Keratinocyte (primary cell): ENCODE measurements around the gene RNF123. TPM values are rescaled to one million over a fixed set of nuclear protein-coding genes. Genes with fewer than 3 reads are reported as not detected.

ENCODE experiments used
- DNase-seq: peaks from one replicate; pipeline ENCODE4 v3.0.0-alpha.2; 2011; ENCODE audit warnings: low read depth, missing footprints, low spot score
- FAIRE-seq: peaks from 2 replicates; lab custom pipeline; 2011; peaks lifted over from hg19 to GRCh38; lab: Jason Lieb, UNC
- H2AFZ ChIP-seq: 2 replicates; pipeline ENCODE4 v1.6.0; 2012; ENCODE audit warnings: low read length, control low read depth, inconsistent platforms; ENCODE audit not compliant: control insufficient read depth
- H3K27ac ChIP-seq: 2 replicates; pipeline ENCODE4 v1.5.1; 2011; ENCODE audit warnings: low read length; ENCODE audit not compliant: control insufficient read depth, insufficient read depth
- H3K27me3 ChIP-seq: 3 replicates; pipeline ENCODE4 v1.6.0; 2011; ENCODE audit warnings: low read length; ENCODE audit not compliant: control insufficient read depth, insufficient read depth; ENCODE audit errors: extremely low read depth
- H3K36me3 ChIP-seq, 2 experiments: 2 replicates in 1 of 2; 3 replicates in 1 of 2; pipeline ENCODE4 v1.5.1; 2011; ENCODE audit warnings: low read length in 2 of 2, mild to moderate bottlenecking in 1 of 2; ENCODE audit not compliant: control insufficient read depth in 2 of 2, insufficient read depth in 2 of 2; ENCODE audit errors: extremely low read depth in 1 of 2
- H3K4me1 ChIP-seq: 3 replicates; pipeline ENCODE4 v1.5.1; 2011; ENCODE audit warnings: low read length; ENCODE audit not compliant: control insufficient read depth, insufficient read depth; ENCODE audit errors: extremely low read depth
- H3K4me2 ChIP-seq: 3 replicates; pipeline ENCODE4 v1.6.0; 2011; ENCODE audit warnings: low read depth, low read length; ENCODE audit not compliant: control insufficient read depth, insufficient read depth; ENCODE audit errors: extremely low read depth
- H3K4me3 ChIP-seq, 3 experiments: fragments of 200-600 bp in 1 of 3; sonication (generic) in 1 of 3; 2 replicates in 2 of 3; 3 replicates in 1 of 3; pipeline ENCODE4 v1.5.1; 2011 to 2016; ENCODE audit warnings: low read length in 3 of 3, mild to moderate bottlenecking in 3 of 3, control low read depth in 2 of 3, inconsistent platforms in 1 of 3, low read depth in 1 of 3, mixed read lengths in 1 of 3, mixed run types in 1 of 3, moderate library complexity in 1 of 3; ENCODE audit not compliant: control insufficient read depth in 2 of 3, insufficient read depth in 2 of 3; ENCODE audit errors: extremely low read depth in 1 of 3
- H3K79me2 ChIP-seq: 2 replicates; pipeline ENCODE4 v1.6.0; 2012; ENCODE audit warnings: low read length; ENCODE audit not compliant: control insufficient read depth, insufficient read depth
- H3K9ac ChIP-seq: 3 replicates; pipeline ENCODE4 v1.6.0; 2011; ENCODE audit warnings: low read length; ENCODE audit not compliant: control insufficient read depth, insufficient read depth; ENCODE audit errors: extremely low read depth
- H3K9me1 ChIP-seq: 3 replicates; pipeline ENCODE4 v1.6.0; 2011; ENCODE audit warnings: low read length; ENCODE audit not compliant: control insufficient read depth, insufficient read depth; ENCODE audit errors: extremely low read depth
- H3K9me3 ChIP-seq: 2 replicates; pipeline ENCODE4 v1.5.1; 2012; ENCODE audit warnings: low read depth, low read length; ENCODE audit not compliant: control insufficient read depth
- H4K20me1 ChIP-seq: 3 replicates; pipeline ENCODE4 v1.6.0; 2011; ENCODE audit warnings: low read length; ENCODE audit not compliant: control insufficient read depth, insufficient read depth; ENCODE audit errors: extremely low read depth
- EZH2 ChIP-seq: IDR thresholded peaks from one replicate; pipeline ENCODE4 v1.6.1; 2012; ENCODE audit warnings: inconsistent platforms, mild to moderate bottlenecking, low read length, moderate library complexity
- dilution Hi-C: fragments of 300-500 bp; cut with MboI; formaldehyde crosslinking; loops from one replicate; pipeline ENCODE4 v1.7.0; 2020; ENCODE audit warnings: low sequenced_read_pairs; ENCODE audit not compliant: extremely low pct_ligation_motif_present
- polyA plus RNA-seq, 5 experiments: library from polyadenylated mRNA; depleted of rRNA in 3 of 5; stranded (reverse) in 3 of 5; stranded (forward) in 1 of 5; unstranded in 1 of 5; fragments of >200 nt; gene quantifications; 1 replicate in 1 of 5; 2 replicates in 3 of 5; 3 replicates in 1 of 5; pipeline versions ENCODE4 v1.2.1 to v1.2.3, GENCODE V29; 2011 to 2012; ENCODE audit warnings: missing spikeins in 2 of 5, low read depth in 1 of 5, low replicate concordance in 1 of 5
- TF ChIP-seq, protein P1 (sequence below), 3 experiments: IDR thresholded peaks in 1 of 3; conservative IDR thresholded peaks in 1 of 3; optimal IDR thresholded peaks in 1 of 3; 2 replicates in 2 of 3; 3 replicates in 1 of 3; pipeline versions ENCODE3 to v1.5.1; 2011; ENCODE audit warnings: low read length in 3 of 3, mild to moderate bottlenecking in 3 of 3, moderate library complexity in 2 of 3, control low read depth in 1 of 3, inconsistent platforms in 1 of 3; ENCODE audit not compliant: insufficient read depth in 2 of 3; ENCODE audit errors: extremely low read depth in 1 of 3

Gene RNF123
- polyA plus RNA-seq, 1 donor (not counting 4 experiments of a cell fraction or from before 2014, with no cell fraction given): 18.1 TPM

DNA sequence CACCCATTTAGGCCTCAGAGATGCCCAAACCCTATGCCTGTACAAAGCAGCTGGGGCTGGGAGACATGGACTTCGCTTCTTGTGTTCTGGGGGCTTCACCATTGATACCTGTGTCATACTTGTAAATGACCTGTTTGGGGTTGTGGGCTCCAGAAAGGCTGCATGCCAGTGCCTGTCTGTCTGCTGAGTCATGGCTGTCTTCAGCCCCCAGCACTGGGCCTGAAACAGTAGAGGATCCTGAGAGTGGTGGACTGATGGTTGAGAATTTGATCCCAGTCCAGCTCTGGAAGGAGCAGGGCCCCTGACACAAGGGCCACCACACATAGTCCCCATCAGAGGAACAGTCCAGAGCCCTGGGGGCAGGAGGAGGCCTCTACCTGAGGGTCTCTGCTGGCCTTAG, 39.8 kb upstream of the RNF123 start:
- Histone ChIP-seq H3K9me1 (no peaks in the 10 kb centered on the region), H3K27me3 (peaks cover 2% of the 10 kb centered on the region), H4K20me1 (no peaks in the 10 kb centered on the region), H3K9ac (no peak overlapping the region), H3K36me3 (no peaks in the 10 kb centered on the region), H3K4me3 (no peak overlapping the region), H3K9me3 (no peaks in the 10 kb centered on the region), H3K79me2 (no peaks in the 10 kb centered on the region), H3K27ac (no peak overlapping the region), H2AFZ (no peak overlapping the region), H3K4me2 (no peak overlapping the region), H3K4me1 (peaks cover 3% of the 10 kb centered on the region)
- FAIRE-seq (peak; percentile 46), DNase-seq (no peak)
- no peak for TF ChIP-seq EZH2
- TF ChIP-seq, protein P1, sequence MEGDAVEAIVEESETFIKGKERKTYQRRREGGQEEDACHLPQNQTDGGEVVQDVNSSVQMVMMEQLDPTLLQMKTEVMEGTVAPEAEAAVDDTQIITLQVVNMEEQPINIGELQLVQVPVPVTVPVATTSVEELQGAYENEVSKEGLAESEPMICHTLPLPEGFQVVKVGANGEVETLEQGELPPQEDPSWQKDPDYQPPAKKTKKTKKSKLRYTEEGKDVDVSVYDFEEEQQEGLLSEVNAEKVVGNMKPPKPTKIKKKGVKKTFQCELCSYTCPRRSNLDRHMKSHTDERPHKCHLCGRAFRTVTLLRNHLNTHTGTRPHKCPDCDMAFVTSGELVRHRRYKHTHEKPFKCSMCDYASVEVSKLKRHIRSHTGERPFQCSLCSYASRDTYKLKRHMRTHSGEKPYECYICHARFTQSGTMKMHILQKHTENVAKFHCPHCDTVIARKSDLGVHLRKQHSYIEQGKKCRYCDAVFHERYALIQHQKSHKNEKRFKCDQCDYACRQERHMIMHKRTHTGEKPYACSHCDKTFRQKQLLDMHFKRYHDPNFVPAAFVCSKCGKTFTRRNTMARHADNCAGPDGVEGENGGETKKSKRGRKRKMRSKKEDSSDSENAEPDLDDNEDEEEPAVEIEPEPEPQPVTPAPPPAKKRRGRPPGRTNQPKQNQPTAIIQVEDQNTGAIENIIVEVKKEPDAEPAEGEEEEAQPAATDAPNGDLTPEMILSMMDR (optimal IDR thresholded peaks at IDR 0.05 in 1 of 3, IDR thresholded peaks at IDR 0.05 in 1 of 3, conservative IDR thresholded peaks at IDR 0.05 in 1 of 3; ENCODE audit: extremely low read depth in 1 of 3, insufficient read depth in 2 of 3, low read length in 3 of 3): no peak
- dilution Hi-C loops: no loop called here

DNA sequence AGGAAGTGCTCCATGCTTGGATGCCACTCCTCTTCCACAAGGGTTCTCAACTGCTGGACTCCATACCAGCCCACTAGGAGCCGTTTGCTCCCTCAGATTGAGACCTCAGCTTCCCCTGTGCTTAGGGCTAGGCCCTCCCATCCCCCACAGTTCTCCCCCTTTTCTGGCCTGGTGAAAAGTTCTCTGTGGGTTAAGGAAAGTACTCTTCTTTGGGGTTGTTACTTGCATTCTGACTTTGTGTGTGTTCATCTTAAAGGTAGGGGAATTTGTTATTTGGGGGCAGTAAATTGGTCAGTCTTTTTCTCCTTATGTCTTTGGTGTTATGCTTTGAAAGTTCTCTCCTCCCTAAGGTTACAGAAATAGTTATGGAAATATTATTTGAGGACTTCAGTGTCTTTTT, 39.2 kb upstream of the RNF123 start:
- Histone ChIP-seq H3K79me2 (no peaks in the 10 kb centered on the region), H3K9ac (no peak overlapping the region), H3K4me3 (no peak overlapping the region), H3K9me3 (no peaks in the 10 kb centered on the region), H2AFZ (no peak overlapping the region), H4K20me1 (no peaks in the 10 kb centered on the region), H3K9me1 (no peaks in the 10 kb centered on the region), H3K4me1 (peaks cover 3% of the 10 kb centered on the region), H3K27ac (no peak overlapping the region), H3K27me3 (no peaks in the 10 kb centered on the region), H3K4me2 (no peak overlapping the region), H3K36me3 (no peaks in the 10 kb centered on the region)
- no peak for DNase-seq
- FAIRE-seq: no peak
- TF ChIP-seq, protein P1 (optimal IDR thresholded peaks at IDR 0.05 in 1 of 3, IDR thresholded peaks at IDR 0.05 in 1 of 3, conservative IDR thresholded peaks at IDR 0.05 in 1 of 3; ENCODE audit: extremely low read depth in 1 of 3, insufficient read depth in 2 of 3, low read length in 3 of 3): no peak
- no peak for TF ChIP-seq EZH2
- dilution Hi-C loops: loop anchor here (25.0 kb wide), 1 partner anchor 88 kb away; the partner anchor contains the start of gene BSN
